GM21390 (cell line): Measurements from ENCODE around the gene SAA1.

ENCODE experiments used
- ATAC-seq: cut with Tn5 transposase; IDR thresholded peaks from one replicate; pipeline ENCODE4 v1.9.1; 2021; ENCODE audit not compliant: unreplicated experiment

Gene SAA1

DNA sequence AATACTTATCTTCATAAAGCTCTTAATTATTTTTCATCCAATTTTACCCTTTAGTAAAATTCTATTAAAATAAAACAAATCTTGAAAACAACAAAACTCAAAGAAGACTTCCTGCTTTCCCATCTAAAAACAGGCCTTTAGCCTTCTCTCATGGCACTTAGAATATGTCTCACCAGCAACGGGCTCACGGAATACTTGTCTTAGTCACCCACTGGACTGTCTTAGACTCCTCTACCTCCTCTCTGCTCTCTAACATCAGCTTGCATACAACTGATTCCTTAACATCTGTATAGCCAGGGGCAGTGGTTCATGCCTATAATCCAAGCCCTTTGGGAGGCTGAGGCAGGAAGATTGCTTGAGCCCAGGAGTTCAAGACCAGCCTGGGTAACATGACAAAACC is 42.2 kb downstream of the SAA1 start:
- ATAC-seq = no peak

DNA sequence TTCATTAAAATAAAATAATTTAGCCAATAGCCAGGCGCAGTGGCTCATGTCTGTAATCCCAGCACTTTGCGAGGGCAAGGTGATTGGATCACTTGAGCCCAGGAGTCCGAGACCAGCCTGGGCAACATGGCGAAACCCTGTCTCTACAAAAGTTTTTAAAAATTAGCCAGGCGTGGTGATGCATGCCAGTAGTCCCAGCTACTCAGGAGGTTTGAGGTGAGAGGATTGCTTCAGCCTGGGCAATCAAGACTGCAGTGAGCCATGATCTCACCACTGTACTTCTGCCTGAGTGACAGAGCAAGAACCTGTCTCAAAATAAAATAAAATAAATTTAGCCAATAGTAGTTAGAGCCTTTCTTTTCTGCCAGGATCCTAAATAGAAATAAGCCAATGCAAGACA is 43.6 kb downstream of the SAA1 start:
- no peak for ATAC-seq

DNA sequence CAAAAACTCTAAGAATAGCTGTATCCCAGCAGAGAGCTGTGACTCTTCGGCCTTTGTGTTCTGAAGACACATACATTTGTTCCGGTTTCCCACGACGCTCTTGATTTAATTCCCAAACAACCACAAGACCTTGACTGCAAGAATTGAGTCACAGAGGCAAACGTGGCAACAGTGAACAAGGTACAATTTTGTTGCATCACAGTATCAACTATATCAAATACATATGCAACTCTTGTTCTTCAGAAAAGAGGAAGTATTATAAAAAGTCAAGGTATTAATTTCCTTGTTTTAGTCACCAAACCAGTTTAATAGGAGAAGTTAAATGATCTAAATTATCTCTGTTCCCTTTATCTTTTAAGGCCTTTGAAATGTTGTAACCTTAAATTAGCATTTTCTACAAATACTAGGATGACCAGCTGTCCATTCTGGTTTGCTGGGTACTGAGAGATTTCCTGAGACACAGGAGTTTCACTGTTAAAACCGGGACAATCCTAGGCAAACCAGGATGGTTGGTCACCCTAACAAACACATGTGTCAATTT is 44.8 kb downstream of the SAA1 start:
- peak; percentile 56 for ATAC-seq

DNA sequence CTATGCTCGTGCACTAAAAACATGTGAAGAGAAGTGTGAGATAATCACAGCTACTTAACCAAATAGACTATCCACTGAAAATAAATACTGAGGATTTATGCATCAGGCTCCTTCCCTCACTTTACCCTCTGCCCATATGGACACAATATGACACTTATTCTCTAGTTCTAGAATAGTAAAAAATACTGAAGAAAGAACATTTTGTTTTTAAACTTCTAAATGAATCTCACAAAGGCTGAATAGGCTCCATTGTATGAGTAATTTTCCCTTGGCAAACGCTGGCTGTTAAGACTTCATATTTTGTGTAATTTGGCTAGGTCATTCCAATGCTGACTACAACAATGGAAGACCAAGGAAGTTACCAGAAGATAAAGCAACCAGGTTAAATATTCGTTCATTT is 45.9 kb downstream of the SAA1 start:
- ATAC-seq = no peak

DNA sequence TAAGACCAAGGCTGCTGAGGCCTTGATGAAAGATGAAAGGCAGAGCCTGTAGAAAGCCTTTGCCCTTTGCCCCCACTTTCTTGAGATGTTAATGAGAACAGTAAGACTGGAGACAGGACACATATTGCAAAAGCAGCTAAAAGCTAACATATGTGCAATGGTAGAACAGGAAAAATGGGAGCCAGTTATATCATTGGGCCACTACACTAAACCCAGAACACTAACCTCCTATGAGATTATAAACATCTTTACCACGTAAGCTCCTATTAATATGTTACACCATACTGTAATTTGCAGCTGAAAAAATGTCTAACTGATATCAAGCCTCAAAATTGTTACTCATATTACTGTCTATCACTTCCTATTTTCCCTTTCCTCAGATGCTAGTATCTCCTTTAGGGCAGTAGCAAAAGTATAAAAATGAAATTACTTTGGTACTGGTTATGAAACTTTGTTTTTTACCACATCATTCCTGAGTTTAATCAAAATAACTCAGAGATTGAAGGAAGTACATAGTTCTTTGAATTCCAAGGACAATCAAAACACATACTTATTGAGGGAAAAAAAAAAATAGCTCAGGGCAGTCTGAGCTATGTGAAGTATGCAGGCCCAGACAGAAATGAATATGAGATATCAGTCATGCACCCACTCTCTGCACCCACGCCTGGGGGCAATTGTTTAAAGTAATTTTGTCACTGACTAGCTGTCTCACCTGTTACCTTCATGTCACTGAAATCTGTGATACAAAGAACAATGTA is 46.8 kb downstream of the SAA1 start:
- no peak for ATAC-seq

DNA sequence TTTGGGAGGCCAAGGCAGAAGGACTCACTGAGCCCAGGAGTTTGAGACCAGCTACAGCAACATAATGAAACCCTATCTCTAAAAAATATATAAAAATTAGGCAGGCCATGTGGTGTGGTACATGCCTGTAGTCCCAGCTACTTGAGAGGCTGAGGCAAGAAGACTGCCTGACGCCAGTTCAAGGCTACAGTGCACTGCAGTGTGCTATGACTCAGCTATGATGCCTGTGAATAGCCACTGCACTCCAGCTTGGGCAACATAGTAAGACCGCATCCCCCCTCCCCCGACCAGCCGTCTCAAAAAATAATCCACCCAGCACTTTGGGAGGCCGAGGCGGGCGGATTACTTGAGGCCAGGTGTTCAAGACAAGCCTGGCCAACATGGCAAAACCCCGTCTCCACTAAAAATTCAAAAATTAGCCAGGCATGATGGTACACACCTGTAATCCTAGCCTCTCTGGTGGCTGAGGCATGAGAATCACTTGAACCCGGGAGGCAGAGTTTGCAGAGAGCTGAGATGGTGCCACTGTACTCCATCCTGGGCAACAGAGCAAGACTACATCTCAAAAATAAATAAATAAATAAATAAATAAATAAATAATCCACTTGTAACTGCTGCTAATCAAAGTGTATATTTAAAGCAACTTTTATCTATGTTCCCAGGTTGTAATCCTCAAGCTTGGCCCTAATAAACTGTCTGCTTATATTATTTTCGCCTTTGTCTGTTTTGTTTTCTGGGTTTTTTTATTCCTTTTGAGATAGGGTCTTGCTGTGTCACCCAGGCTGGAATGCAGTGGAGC is 48.1 kb downstream of the SAA1 start:
- no peak for ATAC-seq

DNA sequence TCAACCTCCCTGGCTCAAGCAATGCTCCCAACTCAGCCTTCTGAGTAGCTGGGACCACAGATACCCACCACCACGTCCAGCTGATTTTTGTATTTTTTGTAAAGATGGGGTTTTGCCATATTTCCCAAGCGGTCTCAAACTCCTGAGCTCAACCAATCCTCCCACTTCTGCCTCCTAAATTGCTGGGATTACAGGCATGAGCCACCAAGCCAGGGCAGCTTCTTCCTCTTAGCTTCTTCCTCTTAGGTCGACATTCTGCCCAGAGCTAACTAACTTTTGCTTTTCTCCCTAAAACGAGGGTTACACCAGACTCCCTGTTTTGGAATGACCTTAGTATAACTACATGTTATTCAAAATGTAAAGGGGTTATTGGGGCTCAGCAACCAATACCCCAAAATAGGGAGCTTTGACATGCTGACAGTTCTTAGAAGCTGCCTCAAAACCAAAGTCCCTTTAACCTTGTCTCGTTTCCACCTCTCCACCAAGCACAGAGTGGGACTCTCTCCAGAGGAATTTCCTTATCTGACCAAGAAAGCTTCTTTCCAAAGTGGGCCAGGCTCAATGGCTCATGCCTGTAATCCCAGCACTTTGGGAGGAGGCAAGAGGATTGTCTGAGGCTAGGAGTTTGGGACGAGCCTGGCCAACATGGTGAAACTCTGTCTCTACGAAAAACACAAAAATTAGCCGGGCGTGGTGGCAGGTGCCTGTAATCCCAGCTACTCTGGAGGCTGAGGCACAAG is 48.9 kb downstream of the SAA1 start:
- no peak for ATAC-seq

DNA sequence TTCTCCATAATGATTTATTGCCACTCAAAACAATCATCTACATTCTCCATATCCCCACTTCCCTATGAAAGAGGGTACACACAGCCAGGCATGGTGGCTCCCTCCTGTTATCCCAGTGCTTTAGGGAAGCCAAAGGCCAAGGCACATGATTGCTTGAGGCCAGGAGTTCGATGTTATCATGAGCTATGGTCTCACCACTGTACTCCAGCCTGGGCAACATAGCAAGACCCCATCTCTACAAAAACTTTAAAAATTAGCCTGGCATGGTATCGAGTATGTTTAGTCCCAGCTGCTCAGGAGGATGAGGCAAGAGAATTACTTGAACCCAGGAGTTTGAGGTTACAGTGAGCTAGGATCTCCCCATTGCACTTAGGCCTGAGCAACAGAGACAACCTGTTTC is 49.8 kb downstream of the SAA1 start:
- no peak for ATAC-seq

DNA sequence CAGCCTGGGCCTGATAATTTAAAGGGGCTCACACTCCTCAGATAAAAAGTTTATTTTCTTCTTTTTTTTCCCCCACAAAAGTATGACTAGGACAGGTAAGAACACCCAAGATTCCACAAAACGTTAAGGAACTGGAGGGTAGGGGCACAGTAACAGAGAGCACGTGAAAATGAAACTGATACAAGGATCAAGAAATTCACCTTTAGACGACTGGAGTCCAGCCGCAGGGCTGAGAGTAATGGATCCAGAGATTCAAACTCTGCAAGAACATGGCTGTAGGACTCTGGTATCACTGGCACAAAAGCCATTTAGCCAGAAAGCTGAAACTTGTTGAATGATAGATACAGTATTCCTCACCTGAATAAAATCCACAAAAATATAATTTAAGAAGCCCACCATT is 51.5 kb downstream of the SAA1 start:
- no peak for ATAC-seq
